Stimulated activated memory B cell treated with anti-CD40 and anti-IgM and Interleukin-4, amounts not matched to agents 10 μg/mL and 1 μg/mL and 100 μg/mL, for 72 hours (primary cell): ENCODE results near the gene EPS8.
"Not testable (repeated sequence)": the region's sequence is repeated elsewhere in the genome, so short reads cannot be mapped to it uniquely, and the experiment has no call there.

Source experiments
- ATAC-seq: fragments of 150-1000 bp; cut with Tn5 transposase; 2 replicates; pipeline ENCODE4 v1.10.0; 2021
- H3K27ac Mint-ChIP-seq: one replicate; pipeline ENCODE4 v1.8.0; 2022; ENCODE audit warnings: mild to moderate bottlenecking, mixed read lengths
- H3K27me3 Mint-ChIP-seq: one replicate; pipeline ENCODE4 v1.8.0; 2022; ENCODE audit warnings: mixed read lengths
- H3K36me3 Mint-ChIP-seq: one replicate; pipeline ENCODE4 v1.8.0; 2022; ENCODE audit warnings: mixed read lengths
- H3K4me1 Mint-ChIP-seq: one replicate; pipeline ENCODE4 v1.8.0; 2022; ENCODE audit warnings: mixed read lengths
- H3K4me3 Mint-ChIP-seq: one replicate; pipeline ENCODE4 v1.8.0; 2022; ENCODE audit warnings: mild to moderate bottlenecking, moderate library complexity, mixed read lengths
- H3K9me3 Mint-ChIP-seq: one replicate; pipeline ENCODE4 v1.8.0; 2022; ENCODE audit warnings: mixed read lengths

Gene EPS8

DNA sequence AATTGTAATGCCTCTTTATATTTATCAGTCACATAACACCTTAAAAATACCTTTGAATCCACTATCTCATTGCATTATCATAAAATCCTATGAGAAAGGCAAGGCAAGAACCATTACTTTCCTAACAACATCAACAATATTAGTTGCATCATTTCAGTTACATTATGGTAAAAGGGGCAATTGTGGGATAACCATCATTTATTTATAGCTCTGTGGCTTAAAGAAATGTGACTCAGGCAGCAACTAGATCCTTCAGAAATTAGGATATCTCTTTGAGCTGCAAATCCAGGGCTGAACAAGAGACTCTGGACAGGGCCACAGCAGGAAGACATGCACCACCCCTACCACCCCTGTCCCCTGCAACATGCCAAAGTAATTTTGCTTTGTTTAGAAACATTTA, 36.4 kb downstream of the EPS8 start:
- Mint-ChIP-seq H3K9me3 (no peaks in the 10 kb centered on the region), H3K27ac (no peak overlapping the region), H3K36me3 (no peaks in the 10 kb centered on the region), H3K27me3 (peaks cover 12% of the 10 kb centered on the region), H3K4me3 (no peak overlapping the region), H3K4me1 (no peaks in the 10 kb centered on the region)
- no peak for ATAC-seq

DNA sequence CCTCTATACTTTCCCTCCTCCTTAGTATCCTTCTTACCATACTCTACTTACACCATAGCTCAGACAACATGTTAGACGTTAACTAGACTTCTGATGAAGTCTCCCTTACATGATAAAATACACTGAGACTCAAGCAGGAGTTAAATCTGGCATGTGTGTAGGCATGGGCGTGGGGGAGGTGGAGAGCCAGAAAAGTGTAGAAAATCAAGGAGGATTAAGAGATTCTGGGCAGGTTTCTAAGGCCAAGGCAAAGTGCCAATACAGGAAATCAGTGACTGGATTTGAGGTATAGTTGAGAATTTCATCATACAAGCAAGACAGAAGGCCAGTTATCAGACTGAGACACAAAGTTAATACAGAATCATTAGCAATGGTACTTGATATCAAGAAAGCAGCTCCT, 37.4 kb downstream of the EPS8 start:
- H3K27ac Mint-ChIP-seq = no peak overlapping the region
- ATAC-seq = no peak
- no peak overlapping the region for H3K4me3 Mint-ChIP-seq
- peaks cover 12% of the 10 kb centered on the region for H3K27me3 Mint-ChIP-seq
- H3K4me1 Mint-ChIP-seq = no peaks in the 10 kb centered on the region
- no peaks in the 10 kb centered on the region for H3K36me3 Mint-ChIP-seq
- H3K9me3 Mint-ChIP-seq = no peaks in the 10 kb centered on the region

DNA sequence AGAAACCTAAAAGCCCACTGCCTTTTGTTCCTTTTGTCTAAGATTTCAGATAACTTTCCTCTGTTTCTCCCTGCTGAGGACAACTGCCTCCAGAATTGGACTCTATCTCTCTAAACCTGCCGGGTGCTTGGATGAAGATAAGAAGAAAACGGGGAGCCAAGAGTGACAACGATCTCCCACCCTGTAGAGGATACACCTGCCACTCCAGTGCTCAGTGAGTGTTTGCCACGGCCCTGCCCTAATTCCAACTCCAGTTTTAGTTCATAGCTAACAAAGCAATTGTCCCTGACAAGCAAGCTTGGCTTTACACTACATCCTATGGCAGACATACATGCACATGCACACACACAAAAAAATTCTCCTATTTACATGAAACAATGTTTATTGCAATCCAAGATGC, 39.3 kb downstream of the EPS8 start:
- H3K36me3 Mint-ChIP-seq = no peaks in the 10 kb centered on the region
- H3K4me1 Mint-ChIP-seq = no peaks in the 10 kb centered on the region
- no peak overlapping the region for H3K27ac Mint-ChIP-seq
- ATAC-seq = no peak
- no peaks in the 10 kb centered on the region for H3K9me3 Mint-ChIP-seq
- no peaks in the 10 kb centered on the region for H3K27me3 Mint-ChIP-seq
- no peak overlapping the region for H3K4me3 Mint-ChIP-seq

DNA sequence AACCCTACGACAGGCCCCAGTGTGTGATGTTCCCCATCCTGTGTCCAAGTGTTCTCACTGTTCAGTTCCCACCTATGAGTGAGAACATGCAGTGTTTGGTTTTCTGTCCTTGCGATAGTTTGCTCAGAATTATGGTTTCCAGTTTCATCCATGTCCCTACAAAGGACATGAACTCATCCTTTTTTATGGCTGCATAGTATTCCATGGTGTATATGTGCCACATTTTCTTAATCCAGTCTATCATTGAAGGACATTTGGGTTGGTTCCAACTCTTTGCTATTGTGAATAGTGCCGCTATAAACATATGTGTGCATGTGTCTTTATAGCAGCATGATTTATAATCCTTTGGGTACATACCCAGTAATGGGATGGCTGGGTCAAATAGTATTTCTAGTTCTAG, 47.3 kb downstream of the EPS8 start:
- not testable (repeated sequence) for H3K4me3 Mint-ChIP-seq, H3K27me3 Mint-ChIP-seq, H3K27ac Mint-ChIP-seq, H3K36me3 Mint-ChIP-seq, ATAC-seq, H3K4me1 Mint-ChIP-seq, H3K9me3 Mint-ChIP-seq

DNA sequence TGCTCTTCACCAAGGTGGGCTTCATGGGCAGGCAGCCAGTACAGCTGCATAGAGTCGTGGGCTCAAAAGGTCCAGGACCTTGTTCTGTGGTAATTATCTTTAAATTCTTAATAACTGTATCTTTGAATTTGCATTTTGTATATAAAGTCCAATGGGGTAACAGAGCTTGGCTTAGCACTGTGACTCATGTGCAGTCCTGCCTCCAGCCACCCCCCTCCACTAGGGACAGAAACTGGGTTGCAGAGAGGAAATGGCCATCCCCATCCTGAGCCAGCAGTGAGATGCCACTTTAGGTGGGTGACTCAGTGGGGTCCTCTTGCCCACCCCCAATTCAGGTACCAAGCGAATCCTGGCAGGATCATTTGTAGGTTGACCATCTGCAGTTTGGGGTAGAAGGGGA, 48.1 kb downstream of the EPS8 start:
- no peak overlapping the region for H3K4me3 Mint-ChIP-seq
- no peak overlapping the region for H3K27ac Mint-ChIP-seq
- no peaks in the 10 kb centered on the region for H3K27me3 Mint-ChIP-seq
- H3K4me1 Mint-ChIP-seq = no peaks in the 10 kb centered on the region
- no peaks in the 10 kb centered on the region for H3K36me3 Mint-ChIP-seq
- ATAC-seq = no peak
- H3K9me3 Mint-ChIP-seq = peaks cover 2% of the 10 kb centered on the region

DNA sequence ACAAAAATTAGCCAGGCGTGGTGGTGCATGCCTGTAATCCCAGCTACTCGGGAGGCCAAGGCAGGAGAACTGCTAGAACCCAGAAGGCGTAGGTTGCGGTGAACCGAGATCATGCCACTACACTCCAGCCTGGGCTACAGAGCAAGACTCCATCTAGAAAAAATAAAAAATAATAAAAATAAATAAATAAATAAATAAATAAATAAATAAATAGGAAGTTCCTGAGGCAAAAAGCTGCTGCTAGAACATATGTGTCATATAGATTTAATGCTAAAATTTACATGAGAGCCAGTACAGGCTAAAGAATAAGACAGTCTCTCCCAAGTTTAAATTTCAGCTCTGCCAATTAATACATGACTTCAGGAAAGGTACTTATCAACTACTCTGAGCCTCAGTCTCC, 48.8 kb downstream of the EPS8 start:
- not testable (repeated sequence) for H3K4me1 Mint-ChIP-seq, H3K27ac Mint-ChIP-seq, H3K36me3 Mint-ChIP-seq, H3K27me3 Mint-ChIP-seq, ATAC-seq, H3K4me3 Mint-ChIP-seq, H3K9me3 Mint-ChIP-seq

DNA sequence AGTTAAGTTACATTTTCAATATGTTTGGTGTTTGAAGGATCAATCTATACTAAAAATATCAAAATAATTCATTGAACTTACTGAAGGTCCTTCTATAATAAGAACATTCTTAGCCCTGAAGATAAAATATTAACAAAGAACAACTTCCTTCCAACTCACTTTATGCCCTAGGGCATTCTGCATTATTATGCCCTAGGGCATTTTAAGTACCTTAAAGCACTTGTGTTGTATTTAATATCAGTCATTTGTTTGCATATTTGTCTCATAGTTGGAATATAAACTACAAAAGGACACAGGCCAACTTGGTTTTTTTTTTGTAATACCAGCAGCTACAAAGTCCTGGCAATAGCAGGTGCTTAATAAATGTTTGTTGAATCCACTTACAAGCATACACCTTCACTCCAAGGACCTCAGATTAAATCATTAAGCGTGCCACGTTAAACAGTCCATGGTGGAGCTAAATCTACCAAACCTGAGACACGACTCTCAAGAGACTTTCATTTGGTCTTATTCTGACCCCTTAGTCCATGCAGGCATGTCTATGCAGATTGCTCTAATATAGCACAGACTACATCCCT, 50.7 kb downstream of the EPS8 start:
- Mint-ChIP-seq H3K9me3 (peaks cover 2% of the 10 kb centered on the region), H3K27me3 (no peaks in the 10 kb centered on the region), H3K4me1 (no peaks in the 10 kb centered on the region), H3K27ac (no peak overlapping the region), H3K4me3 (no peak overlapping the region), H3K36me3 (no peaks in the 10 kb centered on the region)
- no peak for ATAC-seq

DNA sequence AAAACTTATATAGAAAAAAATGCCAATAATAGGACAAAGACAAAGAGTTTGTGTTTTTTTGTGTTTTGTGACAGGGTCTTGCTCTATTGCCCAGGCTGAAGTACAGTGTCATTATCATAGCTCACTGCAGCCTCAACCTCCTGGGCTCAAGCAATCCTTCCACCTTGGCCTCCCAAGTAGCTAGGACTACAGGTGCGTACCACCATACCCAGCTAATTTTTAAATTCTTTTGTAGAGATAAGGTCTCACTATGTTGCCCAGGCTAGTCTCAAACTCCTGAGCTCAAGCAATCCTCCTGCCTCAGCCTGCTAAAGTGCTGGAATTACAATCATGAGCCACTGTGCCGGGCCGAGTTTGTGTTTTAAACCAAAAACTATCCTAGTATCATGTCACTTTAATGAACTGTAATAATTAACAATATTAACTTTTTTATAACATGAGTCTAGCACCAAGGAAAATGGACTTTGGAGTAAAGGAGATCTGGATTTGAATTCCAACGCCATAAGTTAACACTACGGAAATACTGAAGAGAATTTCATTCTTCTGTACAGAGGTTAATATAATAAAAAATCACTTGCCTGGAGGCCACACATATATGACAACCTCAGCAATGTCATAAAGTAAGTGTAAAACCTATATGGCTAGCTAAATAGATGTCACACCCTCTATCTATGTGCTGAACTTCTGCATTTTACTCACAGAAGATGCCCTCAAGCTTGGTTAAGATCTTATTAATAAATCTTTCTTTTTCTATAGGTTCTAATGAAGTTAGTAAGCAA, 53.2 kb downstream of the EPS8 start:
- H3K27me3 Mint-ChIP-seq = peaks cover under 1% of the 10 kb centered on the region
- ATAC-seq = no peak
- no peaks in the 10 kb centered on the region for H3K9me3 Mint-ChIP-seq
- no peak overlapping the region for H3K4me3 Mint-ChIP-seq
- no peak overlapping the region for H3K27ac Mint-ChIP-seq
- H3K36me3 Mint-ChIP-seq = no peaks in the 10 kb centered on the region
- H3K4me1 Mint-ChIP-seq = no peaks in the 10 kb centered on the region

DNA sequence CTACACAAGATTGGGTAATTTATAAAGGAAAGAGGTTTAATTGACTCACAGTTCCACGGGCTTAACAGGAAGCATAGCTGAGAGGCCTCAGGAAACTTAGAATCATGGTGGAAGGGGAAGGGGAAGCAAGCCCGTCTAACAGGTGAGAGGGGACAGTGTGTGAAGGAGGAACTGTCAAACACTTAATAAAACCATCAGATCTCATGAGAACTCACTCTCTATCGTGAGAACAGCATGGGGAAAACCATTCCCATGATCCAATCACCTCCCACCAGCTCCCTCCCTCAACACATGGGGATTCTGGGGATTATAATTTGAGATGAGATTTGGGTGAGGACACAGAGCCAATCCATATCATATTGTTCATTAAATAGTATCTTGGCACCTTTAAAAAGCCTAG, 56.1 kb downstream of the EPS8 start:
- Mint-ChIP-seq H3K27ac (no peak overlapping the region), H3K4me1 (no peaks in the 10 kb centered on the region), H3K4me3 (no peak overlapping the region), H3K36me3 (no peaks in the 10 kb centered on the region), H3K27me3 (peaks cover 19% of the 10 kb centered on the region), H3K9me3 (no peaks in the 10 kb centered on the region)
- no peak for ATAC-seq

DNA sequence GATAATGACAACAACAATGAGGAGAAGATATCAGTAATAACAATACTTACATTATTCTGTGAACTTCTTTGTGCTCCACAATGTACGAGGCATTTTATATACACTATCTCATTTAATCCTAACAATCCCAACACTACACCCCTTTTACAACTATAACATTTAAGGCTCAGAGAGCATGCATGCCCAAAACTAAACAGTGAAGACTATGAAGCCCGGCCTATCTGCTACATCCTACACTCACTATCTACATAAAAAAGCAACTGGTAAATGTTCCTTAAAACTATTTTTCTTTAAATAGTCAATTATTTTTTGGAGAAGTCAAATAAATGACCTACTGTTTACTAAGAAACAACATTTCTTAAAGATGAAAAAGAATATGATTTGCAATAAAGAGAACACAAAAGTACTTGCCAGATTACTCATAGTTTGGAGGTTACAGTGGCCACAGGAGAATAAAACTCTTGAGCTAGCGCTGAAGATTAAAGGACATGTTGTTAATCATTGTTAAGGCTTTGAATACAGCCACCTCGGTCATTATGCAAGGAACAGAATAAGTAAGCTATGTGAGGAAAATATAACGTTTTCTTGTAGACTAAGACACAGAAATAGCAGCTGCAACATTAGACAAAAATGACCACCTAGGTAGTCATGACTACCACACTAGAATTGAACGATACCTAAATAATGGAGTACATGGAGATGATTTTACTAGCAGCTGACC, 56.7 kb downstream of the EPS8 start:
- peaks cover 19% of the 10 kb centered on the region for H3K27me3 Mint-ChIP-seq
- H3K4me1 Mint-ChIP-seq = no peaks in the 10 kb centered on the region
- no peak overlapping the region for H3K4me3 Mint-ChIP-seq
- H3K27ac Mint-ChIP-seq = no peak overlapping the region
- no peaks in the 10 kb centered on the region for H3K9me3 Mint-ChIP-seq
- no peak for ATAC-seq
- H3K36me3 Mint-ChIP-seq = no peaks in the 10 kb centered on the region

DNA sequence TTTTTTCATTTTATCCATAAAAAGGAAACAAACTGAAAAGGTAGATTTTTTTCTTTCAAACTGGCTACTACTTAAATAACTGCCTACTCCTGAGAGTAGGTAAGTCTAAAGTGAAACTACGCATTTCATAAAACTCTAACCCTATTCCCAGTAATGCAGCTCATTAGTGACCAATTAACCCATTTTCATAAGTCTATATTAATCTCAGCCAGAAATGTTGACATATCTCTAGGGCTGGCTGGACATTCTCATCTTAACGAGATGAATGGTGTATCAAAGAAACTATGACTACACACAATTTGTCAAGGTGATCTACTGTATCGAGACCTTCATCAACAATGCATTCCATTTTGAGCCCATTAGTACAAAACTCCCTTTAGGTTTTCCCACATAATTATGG, 57.2 kb downstream of the EPS8 start:
- H3K9me3 Mint-ChIP-seq = no peaks in the 10 kb centered on the region
- no peaks in the 10 kb centered on the region for H3K4me1 Mint-ChIP-seq
- no peak overlapping the region for H3K4me3 Mint-ChIP-seq
- H3K27ac Mint-ChIP-seq = no peak overlapping the region
- peaks cover 19% of the 10 kb centered on the region for H3K27me3 Mint-ChIP-seq
- H3K36me3 Mint-ChIP-seq = no peaks in the 10 kb centered on the region
- no peak for ATAC-seq

DNA sequence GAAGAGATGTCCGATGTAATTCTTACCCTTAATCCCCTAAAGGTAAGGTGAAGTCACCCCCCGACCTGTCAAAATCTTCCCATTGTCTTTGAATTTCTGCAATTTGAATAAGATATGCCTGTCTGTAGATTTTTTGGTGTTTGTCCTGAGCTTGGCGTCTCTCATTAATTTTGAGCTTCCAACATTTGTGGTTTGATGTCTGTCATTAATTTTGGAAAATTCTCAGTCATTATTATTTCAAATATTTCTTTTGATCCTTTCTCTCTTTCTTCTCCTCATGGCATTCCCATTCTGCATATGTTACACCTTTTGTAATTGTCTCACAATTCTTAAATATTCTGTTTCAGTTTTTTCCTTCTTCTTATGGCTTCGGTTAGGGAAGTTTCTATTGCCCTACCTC, 60.1 kb downstream of the EPS8 start:
- Mint-ChIP-seq H3K36me3 (no peaks in the 10 kb centered on the region), H3K27ac (no peak overlapping the region), H3K27me3 (peaks cover 19% of the 10 kb centered on the region), H3K9me3 (no peaks in the 10 kb centered on the region), H3K4me1 (no peaks in the 10 kb centered on the region), H3K4me3 (no peak overlapping the region)
- ATAC-seq = no peak

DNA sequence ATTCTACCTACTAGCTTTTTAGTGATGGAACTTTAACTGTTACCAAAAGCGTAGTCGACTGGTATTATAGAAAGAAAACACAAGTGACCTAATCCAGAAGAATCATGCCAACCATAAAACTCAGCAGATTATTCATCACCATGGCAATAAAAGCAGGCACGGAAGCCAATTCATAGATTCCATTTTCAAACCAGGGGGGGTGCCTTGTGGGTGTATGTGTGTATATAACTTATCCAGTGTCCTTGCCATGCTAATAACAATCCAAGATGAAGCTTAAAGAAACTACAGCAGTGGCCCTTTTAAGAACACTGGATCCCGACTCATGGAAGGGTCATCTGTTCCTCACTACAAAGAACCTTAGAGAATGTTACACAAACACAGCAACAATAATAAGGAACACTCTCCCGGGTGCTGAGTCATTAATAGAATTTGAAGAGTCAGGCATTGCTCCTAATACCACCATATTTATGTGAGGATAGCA, 61.0 kb downstream of the EPS8 start:
- no peak for ATAC-seq
- H3K4me3 Mint-ChIP-seq = no peak overlapping the region
- no peak overlapping the region for H3K27ac Mint-ChIP-seq
- no peaks in the 10 kb centered on the region for H3K9me3 Mint-ChIP-seq
- H3K36me3 Mint-ChIP-seq = no peaks in the 10 kb centered on the region
- no peaks in the 10 kb centered on the region for H3K4me1 Mint-ChIP-seq
- peaks cover 19% of the 10 kb centered on the region for H3K27me3 Mint-ChIP-seq

DNA sequence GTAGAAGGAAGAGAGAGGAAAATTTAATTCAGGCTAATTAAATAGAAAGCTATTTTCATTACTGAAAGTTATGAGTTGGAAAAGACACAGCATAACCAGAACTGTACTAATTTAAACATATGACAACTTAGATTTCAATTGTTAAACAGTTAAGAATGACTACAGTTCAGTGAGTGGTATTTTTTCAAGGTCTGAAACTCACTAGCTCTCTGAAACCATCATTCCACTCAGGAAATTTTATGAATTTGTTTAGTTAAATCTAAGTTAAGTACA, 62.4 kb downstream of the EPS8 start:
- H3K9me3 Mint-ChIP-seq = no peaks in the 10 kb centered on the region
- ATAC-seq = no peak
- H3K27ac Mint-ChIP-seq = no peak overlapping the region
- H3K36me3 Mint-ChIP-seq = no peaks in the 10 kb centered on the region
- peaks cover 19% of the 10 kb centered on the region for H3K27me3 Mint-ChIP-seq
- H3K4me1 Mint-ChIP-seq = no peaks in the 10 kb centered on the region
- no peak overlapping the region for H3K4me3 Mint-ChIP-seq

DNA sequence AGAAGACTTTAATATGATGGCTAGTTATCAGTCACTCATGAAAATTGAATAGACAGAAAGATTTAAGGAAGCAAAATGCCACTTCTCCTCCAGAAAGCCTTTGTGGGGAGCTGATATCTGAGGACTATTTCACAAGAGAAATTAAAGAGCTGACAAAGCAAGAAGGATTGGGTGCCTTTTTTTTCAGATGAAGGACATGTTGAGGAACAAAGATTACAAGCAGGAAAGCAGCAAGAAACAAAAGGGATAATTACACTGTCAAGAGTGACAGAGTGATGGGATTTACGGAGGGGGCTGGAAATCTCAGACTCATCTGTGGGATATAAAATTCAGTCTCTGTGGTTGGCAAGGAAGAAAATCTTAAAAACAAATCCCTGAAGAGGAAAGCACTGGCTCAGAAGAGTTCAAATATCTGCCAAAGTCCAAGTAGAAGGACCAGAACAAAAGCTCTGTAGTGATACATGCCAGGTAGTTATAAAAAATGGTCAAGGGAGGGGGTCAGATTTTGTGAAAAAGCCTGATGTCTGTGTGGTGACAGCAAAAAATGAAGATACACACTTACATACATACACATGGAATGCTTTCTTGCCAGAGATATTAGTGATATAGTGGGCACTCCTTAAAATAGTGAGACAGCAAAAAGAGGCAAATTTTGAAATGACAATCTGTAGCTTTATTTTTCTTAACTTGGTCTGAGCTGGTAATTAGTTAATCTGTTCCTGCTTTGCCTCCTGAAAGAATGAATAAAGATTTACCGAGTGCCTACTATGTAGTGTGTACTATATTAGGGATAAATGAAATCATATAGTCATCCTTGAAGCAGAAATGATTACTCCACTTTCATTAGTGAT, 62.9 kb downstream of the EPS8 start:
- H3K4me1 Mint-ChIP-seq = no peaks in the 10 kb centered on the region
- H3K27ac Mint-ChIP-seq = no peak overlapping the region
- H3K9me3 Mint-ChIP-seq = no peaks in the 10 kb centered on the region
- peaks cover 19% of the 10 kb centered on the region for H3K27me3 Mint-ChIP-seq
- H3K4me3 Mint-ChIP-seq = no peak overlapping the region
- no peak for ATAC-seq
- no peaks in the 10 kb centered on the region for H3K36me3 Mint-ChIP-seq
